Measurements from ENCODE around the gene NAGLU.
A peak's percentile ranks its signal among the peaks of the same experiment; 100 is the strongest.

DNA sequence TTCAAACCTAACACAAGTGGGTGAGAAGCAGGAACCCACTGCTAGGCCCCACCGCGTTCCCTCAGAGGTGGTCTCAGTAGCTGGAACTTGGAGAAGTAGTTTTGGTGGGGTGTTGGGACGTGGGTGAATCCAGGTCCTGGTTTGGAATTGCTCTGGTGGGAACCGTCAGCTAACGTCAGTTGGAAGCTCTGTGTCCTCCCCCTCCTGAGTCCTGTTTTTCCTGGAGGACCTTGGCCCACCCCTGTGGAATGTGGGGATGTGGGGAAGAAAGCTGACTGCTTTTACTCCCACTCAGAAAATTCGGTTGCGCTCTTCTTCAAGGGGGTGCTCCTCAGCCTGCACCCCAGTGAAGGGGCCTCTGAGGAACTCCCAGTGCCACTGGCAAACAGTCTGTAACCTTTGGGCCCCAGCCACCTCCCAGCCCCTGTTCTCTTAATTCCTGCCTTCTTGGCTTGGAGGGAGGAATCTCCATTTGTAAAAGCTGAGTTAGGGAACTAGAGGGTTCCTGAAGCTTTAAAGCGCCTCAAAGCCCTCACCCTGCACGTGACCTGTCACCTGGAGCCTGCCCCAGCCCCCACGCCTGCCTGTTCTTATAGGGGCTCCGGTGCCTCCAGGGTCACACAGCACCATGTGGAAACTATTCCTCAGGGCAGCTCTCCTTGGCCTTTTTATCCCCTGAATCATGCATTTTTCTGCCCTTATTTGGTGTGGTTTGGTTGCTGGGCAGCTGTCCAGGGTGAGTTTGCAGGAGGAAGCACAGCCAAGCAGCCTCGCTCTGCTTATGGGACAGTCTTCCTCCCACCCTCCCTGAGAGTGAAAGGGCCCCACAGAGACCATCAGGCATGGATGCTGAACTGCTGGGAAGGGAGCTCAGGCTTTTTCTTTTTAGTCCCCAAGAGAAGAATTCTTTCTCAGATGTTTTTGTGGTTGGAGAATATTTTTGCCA is 16.2 kb upstream of the NAGLU start:
- TF ChIP-seq, protein P1, sequence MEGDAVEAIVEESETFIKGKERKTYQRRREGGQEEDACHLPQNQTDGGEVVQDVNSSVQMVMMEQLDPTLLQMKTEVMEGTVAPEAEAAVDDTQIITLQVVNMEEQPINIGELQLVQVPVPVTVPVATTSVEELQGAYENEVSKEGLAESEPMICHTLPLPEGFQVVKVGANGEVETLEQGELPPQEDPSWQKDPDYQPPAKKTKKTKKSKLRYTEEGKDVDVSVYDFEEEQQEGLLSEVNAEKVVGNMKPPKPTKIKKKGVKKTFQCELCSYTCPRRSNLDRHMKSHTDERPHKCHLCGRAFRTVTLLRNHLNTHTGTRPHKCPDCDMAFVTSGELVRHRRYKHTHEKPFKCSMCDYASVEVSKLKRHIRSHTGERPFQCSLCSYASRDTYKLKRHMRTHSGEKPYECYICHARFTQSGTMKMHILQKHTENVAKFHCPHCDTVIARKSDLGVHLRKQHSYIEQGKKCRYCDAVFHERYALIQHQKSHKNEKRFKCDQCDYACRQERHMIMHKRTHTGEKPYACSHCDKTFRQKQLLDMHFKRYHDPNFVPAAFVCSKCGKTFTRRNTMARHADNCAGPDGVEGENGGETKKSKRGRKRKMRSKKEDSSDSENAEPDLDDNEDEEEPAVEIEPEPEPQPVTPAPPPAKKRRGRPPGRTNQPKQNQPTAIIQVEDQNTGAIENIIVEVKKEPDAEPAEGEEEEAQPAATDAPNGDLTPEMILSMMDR (IDR thresholded peaks at IDR 0.05), result no peak
- no peak for TF ChIP-seq RFX5 (IDR thresholded peaks at IDR 0.05; ENCODE audit: low read length)
- TF ChIP-seq POLR2AphosphoS5 (IDR thresholded peaks at IDR 0.05; ENCODE audit: low read depth, low read length), result peak; percentile 78
- TF ChIP-seq EZH2phosphoT487 (IDR thresholded peaks at IDR 0.05; ENCODE audit: borderline replicate concordance, low read depth), result no peak
- no peak for TF ChIP-seq RAD21 (IDR thresholded peaks at IDR 0.05; ENCODE audit: low read length)
- TF ChIP-seq RCOR1 (IDR thresholded peaks at IDR 0.05; ENCODE audit: low read length), result no peak
- peak; percentile 61; the same call in 1 of the 2 replicates for TF ChIP-seq TAF1 (IDR thresholded peaks at IDR 0.05; ENCODE audit: borderline replicate concordance, low read depth, low read length)
- TF ChIP-seq TEAD4 (IDR thresholded peaks at IDR 0.05; ENCODE audit: borderline replicate concordance, insufficient read depth), result peak; percentile 81
- TF ChIP-seq GABPA (IDR thresholded peaks at IDR 0.05; ENCODE audit: low read depth), result no peak
- TF ChIP-seq NFIC (IDR thresholded peaks at IDR 0.05; ENCODE audit: borderline replicate concordance), result peak; percentile 94
- TF ChIP-seq, protein P2, sequence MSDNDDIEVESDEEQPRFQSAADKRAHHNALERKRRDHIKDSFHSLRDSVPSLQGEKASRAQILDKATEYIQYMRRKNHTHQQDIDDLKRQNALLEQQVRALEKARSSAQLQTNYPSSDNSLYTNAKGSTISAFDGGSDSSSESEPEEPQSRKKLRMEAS (IDR thresholded peaks at IDR 0.05; ENCODE audit: low read depth), result peak; percentile 98
- TF ChIP-seq, protein P3, sequence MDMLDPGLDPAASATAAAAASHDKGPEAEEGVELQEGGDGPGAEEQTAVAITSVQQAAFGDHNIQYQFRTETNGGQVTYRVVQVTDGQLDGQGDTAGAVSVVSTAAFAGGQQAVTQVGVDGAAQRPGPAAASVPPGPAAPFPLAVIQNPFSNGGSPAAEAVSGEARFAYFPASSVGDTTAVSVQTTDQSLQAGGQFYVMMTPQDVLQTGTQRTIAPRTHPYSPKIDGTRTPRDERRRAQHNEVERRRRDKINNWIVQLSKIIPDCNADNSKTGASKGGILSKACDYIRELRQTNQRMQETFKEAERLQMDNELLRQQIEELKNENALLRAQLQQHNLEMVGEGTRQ (IDR thresholded peaks at IDR 0.05; ENCODE audit: borderline replicate concordance, low read depth, low read length), result peak; percentile 32; the same call in 1 of the 2 replicates
- no peak for TF ChIP-seq SMC3 (IDR thresholded peaks at IDR 0.05; ENCODE audit: low read depth, low read length)
